Daoy (cell line): ENCODE data around the gene PLEKHM2. TPM values are rescaled to one million over a fixed set of nuclear protein-coding genes. Genes with fewer than 3 reads are reported as not detected.

Experiments used
- DNase-seq: peaks from one replicate; pipeline ENCODE4 v3.0.0-alpha.2; 2015; ENCODE audit warnings: low read depth
- total RNA-seq: library from RNA; depleted of rRNA; stranded (reverse); fragments of >200 nt; shearing (Covaris generic); gene quantifications from 2 replicates; pipeline ENCODE4 v1.2.3, GENCODE V29; 2014; rRNA removed

PLEKHM2 gene
- total RNA-seq, 1 experiment from 2014 or later, result 31.2 TPM

DNA sequence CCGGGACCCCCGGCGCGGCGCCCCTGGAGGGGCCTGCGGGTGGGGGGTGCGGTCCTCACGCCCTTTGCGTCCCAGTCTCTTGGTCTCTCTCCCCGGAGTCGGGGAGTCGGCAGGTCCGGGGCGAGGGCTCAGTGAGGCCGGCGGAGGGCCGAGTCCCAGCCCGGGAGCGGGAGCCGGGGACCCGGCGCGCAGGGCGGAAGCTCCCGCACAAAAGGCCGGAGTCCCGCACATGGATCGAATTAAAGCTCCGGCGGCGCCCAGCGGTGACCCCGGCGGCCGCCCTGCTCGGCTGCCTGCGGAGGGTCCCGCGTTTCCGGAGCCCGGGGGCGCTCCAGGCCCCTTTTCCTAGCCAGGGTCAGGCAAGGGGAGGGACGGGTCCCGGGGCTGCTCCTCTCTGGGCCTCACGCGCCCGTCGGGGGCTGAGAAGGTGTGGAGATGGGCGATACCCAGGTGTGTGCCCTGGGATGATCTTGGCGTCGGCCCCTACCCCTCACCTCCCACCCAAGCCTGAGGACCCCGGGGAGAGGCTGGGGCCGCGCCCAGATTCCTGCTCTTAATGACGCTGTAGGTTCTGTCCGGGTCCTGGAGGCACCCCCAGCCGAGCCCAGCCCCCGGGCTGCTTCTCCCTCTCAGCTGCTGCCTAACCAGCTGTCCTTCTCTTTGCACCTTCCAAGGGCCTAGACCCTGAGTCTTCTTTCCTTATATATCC lies 75.0 kb downstream of the PLEKHM2 start:
- DNase-seq, result peak; percentile 42

DNA sequence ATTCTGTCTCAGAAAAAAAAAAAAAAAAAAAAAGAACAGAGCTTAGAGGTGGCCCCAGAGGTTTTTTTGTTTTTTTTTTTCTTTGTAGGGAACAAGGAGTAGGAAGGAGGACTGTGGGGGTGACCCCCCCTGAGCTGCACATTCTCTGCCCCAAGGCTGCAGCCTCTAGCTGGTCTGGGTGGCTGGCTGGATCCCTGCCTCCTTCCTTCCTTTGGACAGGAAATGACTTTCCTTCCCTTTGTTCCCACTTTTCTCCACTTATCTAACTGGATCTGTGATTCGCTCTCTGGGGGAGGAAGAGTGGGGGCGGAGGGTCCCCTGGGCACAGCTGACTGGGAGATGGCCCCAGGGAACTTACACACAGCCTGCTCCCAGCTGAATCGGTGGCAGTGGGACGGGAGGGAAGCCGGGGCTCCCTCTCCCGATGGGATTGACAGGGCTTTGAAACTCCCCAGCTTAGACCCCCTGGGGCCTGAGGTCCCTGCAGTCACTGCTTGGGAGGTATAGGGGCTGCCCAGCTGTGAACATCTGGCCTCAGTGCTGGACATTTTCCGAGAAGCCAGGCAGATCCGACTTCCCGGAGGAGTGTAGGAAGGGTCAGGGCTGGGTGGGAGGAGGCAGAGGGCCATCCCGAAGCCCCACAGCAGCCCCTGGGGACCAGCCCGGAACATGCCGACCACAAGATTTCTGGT lies 76.5 kb downstream of the PLEKHM2 start:
- DNase-seq, result peak; percentile 92

GRCh38 chr1:15761366-15762128 lies 77.4 kb downstream of the PLEKHM2 start:
- DNase-seq, result no peak

- DNase-seq, result no peak
These were observed 78.4 kb downstream of the PLEKHM2 start for GRCh38 chr1:15762546-15762945.

DNA sequence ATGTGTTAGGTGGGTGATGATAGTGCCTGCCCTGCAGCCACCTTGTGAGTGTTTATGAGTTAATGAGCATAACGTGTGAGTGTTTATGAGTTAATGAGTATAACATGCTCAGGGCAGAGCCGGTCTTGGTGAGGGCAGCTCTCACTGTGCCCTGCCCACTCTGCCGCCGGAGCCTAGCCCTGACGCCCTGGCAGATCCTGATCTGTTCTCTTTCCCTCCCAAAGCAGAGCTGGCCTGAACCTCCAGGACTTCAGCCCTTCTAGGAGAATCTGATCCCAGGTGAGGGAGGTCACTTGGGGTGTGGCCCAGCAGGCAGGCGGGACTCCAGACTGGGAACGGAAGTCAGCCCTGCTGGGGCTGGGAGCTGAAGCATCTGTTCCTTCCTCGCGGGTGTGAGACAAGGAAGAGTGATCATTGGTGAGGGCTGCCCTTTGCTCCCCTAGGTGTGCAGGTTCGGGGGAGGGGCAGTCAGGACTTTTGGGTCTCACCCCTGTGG lies 80.2 kb downstream of the PLEKHM2 start:
- no peak for DNase-seq

DNA sequence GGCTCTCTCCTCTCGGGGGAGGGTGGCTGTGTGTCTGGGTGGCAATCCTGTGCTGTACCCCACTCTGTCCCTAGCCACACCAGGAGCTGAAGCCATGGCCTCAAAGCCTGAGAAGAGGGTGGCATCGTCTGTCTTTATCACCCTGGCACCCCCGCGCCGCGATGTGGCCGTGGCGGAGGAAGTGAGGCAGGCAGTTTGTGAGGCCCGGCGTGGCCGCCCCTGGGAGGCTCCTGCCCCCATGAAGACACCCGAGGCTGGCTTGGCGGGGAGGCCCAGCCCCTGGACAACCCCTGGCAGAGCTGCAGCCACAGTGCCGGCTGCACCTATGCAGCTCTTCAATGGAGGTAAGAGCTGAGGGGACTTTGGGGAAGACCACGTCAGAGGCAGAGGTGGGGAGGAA lies 80.8 kb downstream of the PLEKHM2 start:
- no peak for DNase-seq

GRCh38 chr1:15765495-15766194 lies 81.5 kb downstream of the PLEKHM2 start:
- DNase-seq, result peak; percentile 92

DNA sequence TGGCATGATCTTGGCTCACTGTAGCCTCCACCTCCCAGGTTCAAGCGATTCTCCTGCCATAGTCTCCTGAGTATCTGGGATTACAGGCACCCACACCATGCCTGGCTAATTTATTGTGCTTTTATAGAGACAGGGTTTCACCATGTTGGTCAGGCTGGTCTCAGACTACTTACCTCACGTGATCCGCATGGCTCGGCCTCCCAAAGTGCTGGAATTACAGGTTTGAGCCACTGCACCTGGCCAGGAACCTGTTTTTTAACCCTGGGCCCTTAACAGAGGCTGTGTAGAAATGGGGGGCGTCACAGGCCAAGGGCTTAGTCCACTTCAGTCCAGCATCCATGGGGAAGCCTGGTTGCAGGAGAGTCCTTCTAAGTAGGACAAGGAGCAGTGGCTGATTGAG lies 83.8 kb downstream of the PLEKHM2 start:
- no peak for DNase-seq

DNA sequence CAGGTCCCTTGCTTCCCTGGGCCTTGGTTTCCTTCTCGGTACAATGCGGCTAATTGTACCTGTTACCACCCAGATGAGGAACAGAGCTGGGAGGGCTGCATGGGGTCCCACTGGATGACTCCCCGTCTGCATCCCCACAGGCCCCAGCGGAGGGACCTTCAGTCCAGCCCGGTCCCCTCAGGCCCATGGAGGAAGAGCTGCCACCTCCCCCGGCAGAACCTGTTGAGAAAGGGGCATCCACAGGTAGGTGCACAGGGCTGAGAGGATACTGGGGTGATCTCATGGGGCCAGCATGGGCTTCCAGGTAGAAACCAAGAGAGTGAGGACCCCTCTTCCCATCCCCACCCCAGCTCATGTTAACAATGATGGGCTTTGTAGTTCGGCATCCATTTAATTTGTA lies 84.3 kb downstream of the PLEKHM2 start:
- DNase-seq, result no peak

GRCh38 chr1:15770313-15770962 lies 86.3 kb downstream of the PLEKHM2 start:
- no peak for DNase-seq

GRCh38 chr1:15771836-15772515 lies 87.9 kb downstream of the PLEKHM2 start:
- no peak for DNase-seq

GRCh38 chr1:15775706-15776105 lies 91.6 kb downstream of the PLEKHM2 start:
- no peak for DNase-seq

- no peak for DNase-seq
These were observed 94.0 kb downstream of the PLEKHM2 start for GRCh38 chr1:15777909-15778707.

Other genes with a start within 250 kb of the PLEKHM2 start
- 7.8 TPM in 1 of 2 replicates, not detected in the other for gene CTRC, start 245.9 kb upstream of the PLEKHM2 start, total RNA-seq
- not detected in 2 replicates for gene CELA2A, start 227.6 kb upstream of the PLEKHM2 start, total RNA-seq
- not detected in 2 replicates for gene CELA2B, start 208.2 kb upstream of the PLEKHM2 start, total RNA-seq
- gene CASP9, start 160.1 kb upstream of the PLEKHM2 start, total RNA-seq, result 5.5 and 13.4 TPM in 2 replicates
- 10.9 and 11.8 TPM in 2 replicates for gene DNAJC16, start 157.5 kb upstream of the PLEKHM2 start, total RNA-seq
- 4.3 and 7.6 TPM in 2 replicates for gene AGMAT, start 99.3 kb upstream of the PLEKHM2 start, total RNA-seq
- gene DDI2, start 66.9 kb upstream of the PLEKHM2 start, total RNA-seq, result 9.4 and 14.9 TPM in 2 replicates
- gene SLC25A34, start 51.9 kb downstream of the PLEKHM2 start, total RNA-seq, result 0.39 and 0.40 TPM in 2 replicates
- not detected in 2 replicates for gene TMEM82, start 58.2 kb downstream of the PLEKHM2 start, total RNA-seq
- gene FBLIM1, start 74.5 kb downstream of the PLEKHM2 start, total RNA-seq, result 42.1 and 59.7 TPM in 2 replicates
- gene UQCRHL, start 123.3 kb downstream of the PLEKHM2 start, total RNA-seq, result 4.1 and 5.9 TPM in 2 replicates
- 14.9 and 22.3 TPM in 2 replicates for gene SPEN, start 163.4 kb downstream of the PLEKHM2 start, total RNA-seq